Transverse colon (tissue), 3 donors: Measurements from ENCODE around the gene PGM5.
"Not testable (repeated sequence)": the region's sequence is repeated elsewhere in the genome, so short reads cannot be mapped to it uniquely, and the experiment has no call there.

Experiments used
- CTCF ChIP-seq, 5 experiments: fragments of 200-600 bp in 3 of 5; fragments of 450-650 bp in 2 of 5; sonication (generic) in 3 of 5; IDR thresholded peaks; 1 replicate in 2 of 5; 2 replicates in 3 of 5; pipeline ENCODE4 v1.5.1; 2016 to 2017; ENCODE audit warnings: antibody characterized with exemption in 5 of 5, inconsistent platforms in 3 of 5, mild to moderate bottlenecking in 2 of 5, moderate library complexity in 1 of 5
- EP300 ChIP-seq: sonication (generic); formaldehyde crosslinking; IDR thresholded peaks from one replicate; pipeline ENCODE4 v1.6.1; 2017; ENCODE audit warnings: antibody characterized with exemption, low read depth

- not testable (repeated sequence) for TF ChIP-seq EP300; CTCF (IDR thresholded peaks at IDR 0.05)
These were observed 48.2 kb downstream of the PGM5 start for GRCh38 chr9:68404421-68405185.
